ENCODE data around the gene MAPK12.

DNA sequence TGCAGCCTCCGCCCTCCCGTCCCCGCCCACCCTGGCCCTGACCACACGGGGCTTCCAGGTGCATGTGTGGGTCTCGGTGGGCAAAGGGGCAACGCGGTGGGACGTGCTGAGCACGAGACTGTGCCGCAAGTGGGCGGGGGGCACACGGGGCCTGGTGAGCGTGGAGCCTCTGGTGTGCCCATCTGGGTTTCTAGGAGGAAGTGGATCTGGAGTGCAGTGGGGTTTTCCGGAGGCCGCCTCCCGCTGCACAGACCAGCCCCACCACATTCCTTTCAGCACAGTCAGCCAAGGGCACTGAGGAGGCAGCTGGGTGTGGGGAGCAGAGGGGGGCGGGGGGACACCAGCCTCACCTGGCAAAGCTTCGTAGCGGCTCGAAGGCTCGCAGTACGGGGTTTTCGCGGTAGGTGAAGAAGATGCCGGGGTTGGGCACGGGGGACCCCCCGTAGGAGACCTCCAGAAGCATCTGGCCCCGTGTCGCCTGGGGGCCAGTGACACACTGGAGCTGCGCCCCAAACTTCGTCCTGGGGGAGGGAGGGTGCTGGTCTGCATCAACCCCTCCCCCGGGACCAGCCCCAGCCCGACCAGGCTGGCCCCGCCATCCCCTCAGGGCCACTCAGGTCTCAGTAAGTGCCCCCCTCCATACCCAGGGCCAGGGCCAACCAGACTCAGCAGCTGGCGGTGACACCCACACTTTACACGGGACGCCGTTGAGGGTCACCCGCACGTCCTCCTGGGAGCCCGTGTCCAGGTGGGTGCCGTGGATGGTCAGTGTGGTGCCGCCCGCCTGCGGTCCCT is 21.1 kb upstream of the MAPK12 start:
- TF ChIP-seq, protein P1, sequence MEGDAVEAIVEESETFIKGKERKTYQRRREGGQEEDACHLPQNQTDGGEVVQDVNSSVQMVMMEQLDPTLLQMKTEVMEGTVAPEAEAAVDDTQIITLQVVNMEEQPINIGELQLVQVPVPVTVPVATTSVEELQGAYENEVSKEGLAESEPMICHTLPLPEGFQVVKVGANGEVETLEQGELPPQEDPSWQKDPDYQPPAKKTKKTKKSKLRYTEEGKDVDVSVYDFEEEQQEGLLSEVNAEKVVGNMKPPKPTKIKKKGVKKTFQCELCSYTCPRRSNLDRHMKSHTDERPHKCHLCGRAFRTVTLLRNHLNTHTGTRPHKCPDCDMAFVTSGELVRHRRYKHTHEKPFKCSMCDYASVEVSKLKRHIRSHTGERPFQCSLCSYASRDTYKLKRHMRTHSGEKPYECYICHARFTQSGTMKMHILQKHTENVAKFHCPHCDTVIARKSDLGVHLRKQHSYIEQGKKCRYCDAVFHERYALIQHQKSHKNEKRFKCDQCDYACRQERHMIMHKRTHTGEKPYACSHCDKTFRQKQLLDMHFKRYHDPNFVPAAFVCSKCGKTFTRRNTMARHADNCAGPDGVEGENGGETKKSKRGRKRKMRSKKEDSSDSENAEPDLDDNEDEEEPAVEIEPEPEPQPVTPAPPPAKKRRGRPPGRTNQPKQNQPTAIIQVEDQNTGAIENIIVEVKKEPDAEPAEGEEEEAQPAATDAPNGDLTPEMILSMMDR (IDR thresholded peaks at IDR 0.05; ENCODE audit: poor library complexity): no peak
- TF ChIP-seq EZH2phosphoT487 (IDR thresholded peaks at IDR 0.05; ENCODE audit: low read depth, severe bottlenecking, unreplicated experiment): no peak

All from hepatocyte (in vitro differentiated cells).